KMS-11 (cell line): ENCODE measurements around the gene PTPRN2.

Experiments
- H2AFZ ChIP-seq: fragments of 200-600 bp; sonication (generic); 2 replicates; pipeline ENCODE4 v1.6.1; 2016; ENCODE audit warnings: antibody characterized with exemption, mixed run types, low read depth
- H3K27ac ChIP-seq: fragments of 200-600 bp; sonication (generic); 2 replicates; pipeline ENCODE4 v1.6.1; 2016; ENCODE audit warnings: mild to moderate bottlenecking, mixed run types
- H3K27me3 ChIP-seq: fragments of 200-600 bp; sonication (generic); 2 replicates; pipeline ENCODE4 v1.6.1; 2017; ENCODE audit warnings: mild to moderate bottlenecking, low read depth, mixed run types, moderate library complexity; ENCODE audit not compliant: insufficient read depth
- H3K36me3 ChIP-seq: fragments of 200-600 bp; sonication (generic); 2 replicates; pipeline ENCODE4 v1.6.1; 2017; ENCODE audit warnings: mild to moderate bottlenecking, mixed run types; ENCODE audit not compliant: insufficient read depth
- H3K4me1 ChIP-seq: fragments of 200-600 bp; sonication (generic); 2 replicates; pipeline ENCODE4 v1.6.1; 2016; ENCODE audit warnings: mild to moderate bottlenecking, low read depth, mixed run types; ENCODE audit not compliant: poor library complexity, severe bottlenecking
- H3K4me2 ChIP-seq: fragments of 200-600 bp; sonication (generic); 2 replicates; pipeline ENCODE4 v1.7.0; 2016; ENCODE audit warnings: mild to moderate bottlenecking, mixed run types
- H3K4me3 ChIP-seq: fragments of 200-600 bp; sonication (generic); IDR thresholded peaks from 2 replicates; pipeline ENCODE4 v1.6.1; 2017; ENCODE audit warnings: low read depth, low read length, mixed read lengths; ENCODE audit not compliant: insufficient read depth
- H3K79me2 ChIP-seq: fragments of 200-600 bp; sonication (generic); 2 replicates; pipeline ENCODE4 v1.6.1; 2016; ENCODE audit warnings: low read depth, mixed run types; ENCODE audit not compliant: insufficient read depth
- H3K9ac ChIP-seq: fragments of 200-600 bp; sonication (generic); 2 replicates; pipeline ENCODE4 v1.6.1; 2016; ENCODE audit warnings: mild to moderate bottlenecking, mixed run types
- H4K20me1 ChIP-seq: fragments of 200-600 bp; sonication (generic); 2 replicates; pipeline ENCODE4 v1.6.1; 2016; ENCODE audit warnings: mild to moderate bottlenecking, mixed run types; ENCODE audit not compliant: insufficient read depth
- TF ChIP-seq, protein P1 (sequence below): fragments of 200-600 bp; sonication (generic); conservative IDR thresholded peaks from 2 replicates; pipeline ENCODE4 v1.6.1; 2017; ENCODE audit warnings: low read depth, mild to moderate bottlenecking, antibody characterized with exemption, low read length, moderate library complexity, mixed read lengths

Gene PTPRN2

DNA sequence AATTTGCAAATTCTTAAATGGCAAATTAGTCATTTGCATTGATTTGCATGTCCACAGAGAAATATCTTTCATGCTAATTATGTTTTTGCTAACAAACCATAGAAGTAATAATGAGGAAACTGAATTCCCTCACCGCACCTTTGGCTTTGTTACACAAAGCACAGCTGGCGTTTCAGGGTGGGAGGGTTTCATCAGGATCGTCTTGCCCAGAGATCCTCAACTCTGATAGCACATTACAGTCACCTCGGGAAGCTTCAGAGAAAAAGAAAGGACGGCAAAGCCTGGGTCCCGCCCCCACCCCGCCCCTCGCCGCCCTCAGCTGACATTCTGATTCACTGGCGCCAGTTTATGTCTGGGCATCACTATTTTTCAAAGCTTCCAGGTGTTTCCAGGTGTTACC, 119.4 kb downstream of the PTPRN2 start:
- Histone ChIP-seq H3K4me2 (no peak overlapping the region), H4K20me1 (no peaks in the 10 kb centered on the region), H2AFZ (no peak overlapping the region), H3K4me1 (no peaks in the 10 kb centered on the region), H3K79me2 (no peaks in the 10 kb centered on the region), H3K4me3 (no peak overlapping the region), H3K27me3 (peaks cover 16% of the 10 kb centered on the region; the same call in 1 of the 2 replicates), H3K36me3 (no peaks in the 10 kb centered on the region), H3K9ac (no peak overlapping the region), H3K27ac (no peak overlapping the region)
- TF ChIP-seq, protein P1, sequence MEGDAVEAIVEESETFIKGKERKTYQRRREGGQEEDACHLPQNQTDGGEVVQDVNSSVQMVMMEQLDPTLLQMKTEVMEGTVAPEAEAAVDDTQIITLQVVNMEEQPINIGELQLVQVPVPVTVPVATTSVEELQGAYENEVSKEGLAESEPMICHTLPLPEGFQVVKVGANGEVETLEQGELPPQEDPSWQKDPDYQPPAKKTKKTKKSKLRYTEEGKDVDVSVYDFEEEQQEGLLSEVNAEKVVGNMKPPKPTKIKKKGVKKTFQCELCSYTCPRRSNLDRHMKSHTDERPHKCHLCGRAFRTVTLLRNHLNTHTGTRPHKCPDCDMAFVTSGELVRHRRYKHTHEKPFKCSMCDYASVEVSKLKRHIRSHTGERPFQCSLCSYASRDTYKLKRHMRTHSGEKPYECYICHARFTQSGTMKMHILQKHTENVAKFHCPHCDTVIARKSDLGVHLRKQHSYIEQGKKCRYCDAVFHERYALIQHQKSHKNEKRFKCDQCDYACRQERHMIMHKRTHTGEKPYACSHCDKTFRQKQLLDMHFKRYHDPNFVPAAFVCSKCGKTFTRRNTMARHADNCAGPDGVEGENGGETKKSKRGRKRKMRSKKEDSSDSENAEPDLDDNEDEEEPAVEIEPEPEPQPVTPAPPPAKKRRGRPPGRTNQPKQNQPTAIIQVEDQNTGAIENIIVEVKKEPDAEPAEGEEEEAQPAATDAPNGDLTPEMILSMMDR: no peak

DNA sequence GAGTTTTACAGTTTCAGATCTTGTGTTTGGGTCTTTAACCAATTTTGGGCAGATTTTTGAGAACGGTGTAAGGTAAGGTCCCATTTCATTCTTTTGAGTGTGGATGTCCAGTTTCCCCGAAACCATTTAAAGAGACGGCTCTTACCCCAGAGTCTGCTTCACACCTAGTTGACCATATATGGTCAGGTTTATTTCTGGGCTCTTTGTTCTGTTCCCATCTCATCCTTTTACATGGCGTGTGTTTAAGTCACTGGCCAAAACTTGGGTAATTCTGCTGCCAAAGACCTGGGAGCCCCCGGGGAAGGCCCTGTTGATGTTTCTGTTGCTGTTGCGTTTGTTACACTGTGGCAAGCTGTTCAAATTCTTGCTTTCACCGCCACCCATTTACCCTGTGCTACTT, 120.1 kb downstream of the PTPRN2 start:
- no peak overlapping the region for H3K9ac ChIP-seq

DNA sequence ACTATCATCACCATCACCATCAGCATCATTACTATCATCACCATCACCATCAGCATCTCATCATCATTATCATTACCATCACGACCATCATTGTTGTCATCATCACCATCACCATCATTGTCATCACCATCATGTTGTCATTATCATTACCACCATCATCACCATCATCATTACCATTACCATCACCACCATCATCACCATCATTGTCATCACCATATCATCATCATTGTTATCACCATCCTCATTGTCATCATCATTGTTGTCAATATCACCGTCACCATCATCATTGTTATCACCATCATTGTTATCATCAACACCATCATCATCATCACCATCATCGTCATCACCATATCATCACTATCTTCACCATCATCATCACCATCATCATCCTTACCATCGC, 124.3 kb downstream of the PTPRN2 start:
- H3K9ac ChIP-seq: no peak overlapping the region
- no peaks in the 10 kb centered on the region; the same call in 1 of the 2 replicates for H3K27me3 ChIP-seq
- H3K4me1 ChIP-seq: no peaks in the 10 kb centered on the region
- no peaks in the 10 kb centered on the region for H3K36me3 ChIP-seq
- H2AFZ ChIP-seq: no peak overlapping the region
- no peak overlapping the region for H3K4me2 ChIP-seq
- H3K27ac ChIP-seq: no peak overlapping the region
- TF ChIP-seq, protein P1: no peak
- no peak overlapping the region for H3K4me3 ChIP-seq
- H3K79me2 ChIP-seq: no peaks in the 10 kb centered on the region
- no peaks in the 10 kb centered on the region for H4K20me1 ChIP-seq

More for the DNA sequence above, 120.1 kb downstream of the PTPRN2 start:
- peaks cover 10% of the 10 kb centered on the region; the same call in 1 of the 2 replicates for H3K27me3 ChIP-seq
- no peak overlapping the region for H3K4me2 ChIP-seq
- no peaks in the 10 kb centered on the region for H3K4me1 ChIP-seq
- H4K20me1 ChIP-seq: no peaks in the 10 kb centered on the region
- H3K27ac ChIP-seq: no peak overlapping the region
- TF ChIP-seq, protein P1: no peak
- H3K4me3 ChIP-seq: no peak overlapping the region
- no peaks in the 10 kb centered on the region for H3K79me2 ChIP-seq
- H2AFZ ChIP-seq: no peak overlapping the region
- H3K36me3 ChIP-seq: no peaks in the 10 kb centered on the region

DNA sequence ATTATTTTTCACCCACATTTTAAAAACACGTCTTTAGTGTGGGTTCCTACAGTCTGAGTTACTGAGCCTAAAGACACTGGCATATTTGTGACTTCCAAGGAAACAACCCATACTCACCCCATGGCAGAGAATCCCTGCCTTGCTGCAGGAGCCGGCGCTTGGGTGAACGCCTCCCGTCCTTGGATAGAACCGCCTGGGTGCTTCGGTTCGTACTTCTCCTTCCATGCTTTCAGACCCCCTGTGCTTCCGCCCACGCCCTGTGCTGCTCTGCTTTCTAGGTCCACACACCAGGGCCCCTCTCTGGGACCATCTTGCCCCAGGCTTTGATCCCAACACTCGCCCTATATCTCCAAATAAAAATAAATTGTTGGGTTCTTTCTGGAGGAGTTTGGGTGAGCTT, 125.8 kb downstream of the PTPRN2 start:
- Histone ChIP-seq H3K79me2 (no peaks in the 10 kb centered on the region), H4K20me1 (no peaks in the 10 kb centered on the region)

More for the DNA sequence above, 125.8 kb downstream of the PTPRN2 start:
- Histone ChIP-seq H3K36me3 (no peaks in the 10 kb centered on the region), H3K9ac (no peak overlapping the region), H3K27me3 (no peaks in the 10 kb centered on the region; the same call in 1 of the 2 replicates), H3K4me2 (no peak overlapping the region), H2AFZ (no peak overlapping the region), H3K4me3 (no peak overlapping the region), H3K27ac (no peak overlapping the region), H3K4me1 (no peaks in the 10 kb centered on the region)
- TF ChIP-seq, protein P1: no peak
